OCI-LY3 (cell line): Measurements from ENCODE around the gene TATDN2.

Experiments used
- EZH2phosphoT487 ChIP-seq: fragments of 200-600 bp; shearing (Covaris generic); IDR thresholded peaks from 2 replicates; pipeline ENCODE4 v1.6.1; 2018; ENCODE audit warnings: antibody characterized with exemption, mixed run types, low read depth
- TF ChIP-seq, protein P1 (sequence below): fragments of 200-600, 300-600 bp; sonication (generic); IDR thresholded peaks from 2 replicates; pipeline ENCODE4 v1.5.1; 2014; ENCODE audit warnings: antibody characterized with exemption, low read length, low read depth

DNA sequence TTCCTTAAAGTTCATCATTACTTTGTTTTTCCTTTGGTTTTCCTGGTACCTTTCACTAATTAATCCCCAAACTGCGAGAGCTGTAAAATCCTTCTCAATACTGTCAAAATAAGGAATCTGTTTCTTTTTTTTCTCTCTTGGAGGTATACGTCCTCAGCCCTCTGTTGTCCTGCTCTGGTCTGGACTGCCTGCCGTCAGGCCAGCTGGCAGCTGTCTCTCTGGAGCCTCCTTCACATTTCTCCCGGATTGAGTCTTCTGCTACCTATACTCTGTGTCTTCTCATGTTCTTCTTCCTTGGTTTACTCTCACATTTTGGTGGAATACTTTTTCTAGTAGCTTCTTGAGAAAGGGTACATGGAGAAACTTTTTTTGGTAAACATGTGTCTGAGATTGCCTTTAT, 13.8 kb downstream of the TATDN2 start:
- TF ChIP-seq, protein P1, sequence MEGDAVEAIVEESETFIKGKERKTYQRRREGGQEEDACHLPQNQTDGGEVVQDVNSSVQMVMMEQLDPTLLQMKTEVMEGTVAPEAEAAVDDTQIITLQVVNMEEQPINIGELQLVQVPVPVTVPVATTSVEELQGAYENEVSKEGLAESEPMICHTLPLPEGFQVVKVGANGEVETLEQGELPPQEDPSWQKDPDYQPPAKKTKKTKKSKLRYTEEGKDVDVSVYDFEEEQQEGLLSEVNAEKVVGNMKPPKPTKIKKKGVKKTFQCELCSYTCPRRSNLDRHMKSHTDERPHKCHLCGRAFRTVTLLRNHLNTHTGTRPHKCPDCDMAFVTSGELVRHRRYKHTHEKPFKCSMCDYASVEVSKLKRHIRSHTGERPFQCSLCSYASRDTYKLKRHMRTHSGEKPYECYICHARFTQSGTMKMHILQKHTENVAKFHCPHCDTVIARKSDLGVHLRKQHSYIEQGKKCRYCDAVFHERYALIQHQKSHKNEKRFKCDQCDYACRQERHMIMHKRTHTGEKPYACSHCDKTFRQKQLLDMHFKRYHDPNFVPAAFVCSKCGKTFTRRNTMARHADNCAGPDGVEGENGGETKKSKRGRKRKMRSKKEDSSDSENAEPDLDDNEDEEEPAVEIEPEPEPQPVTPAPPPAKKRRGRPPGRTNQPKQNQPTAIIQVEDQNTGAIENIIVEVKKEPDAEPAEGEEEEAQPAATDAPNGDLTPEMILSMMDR, result no peak
- no peak for TF ChIP-seq EZH2phosphoT487
